Nephron (organoid): Measurements from ENCODE around the gene HOXC9.

ENCODE experiments used
- H3K27ac Mint-ChIP-seq, 3 experiments: 2 replicates each; pipeline ENCODE4 v1.8.0; 2020; ENCODE audit warnings: mixed read lengths in 3 of 3, mild to moderate bottlenecking in 2 of 3, moderate library complexity in 1 of 3
- H3K27me3 Mint-ChIP-seq: 2 replicates; pipeline ENCODE4 v1.8.0; 2021; ENCODE audit warnings: low read depth, mild to moderate bottlenecking, moderate library complexity, mixed read lengths
- H3K36me3 Mint-ChIP-seq: 2 replicates; pipeline ENCODE4 v1.8.0; 2020; ENCODE audit warnings: low read depth, mixed read lengths
- H3K4me1 Mint-ChIP-seq: 2 replicates; pipeline ENCODE4 v1.8.0; 2020; ENCODE audit warnings: mixed read lengths
- H3K4me3 Mint-ChIP-seq, 3 experiments: 2 replicates each; pipeline ENCODE4 v1.8.0; 2020; ENCODE audit warnings: mild to moderate bottlenecking in 3 of 3, mixed read lengths in 3 of 3, moderate library complexity in 2 of 3
- H3K9me3 Mint-ChIP-seq: 2 replicates; pipeline ENCODE4 v1.8.0; 2020; ENCODE audit warnings: mixed read lengths
- TF ChIP-seq, protein P1 (sequence below), 3 experiments: fragments of 200-600 bp; sonication (generic); IDR thresholded peaks; one replicate each; pipeline ENCODE4 v1.5.0; 2021; ENCODE audit warnings: antibody characterized with exemption in 3 of 3; ENCODE audit not compliant: unreplicated experiment in 3 of 3

The HOXC9 gene

GRCh38 chr12:54012631-54013409 is 12.9 kb downstream of the HOXC9 start:
- Mint-ChIP-seq H3K4me1 (peaks cover 72% of the 10 kb centered on the region), H3K27ac (peak overlapping the region; percentile 93 to 97 (median 95)), H3K27me3 (peaks cover 43% of the 10 kb centered on the region), H3K9me3 (no peaks in the 10 kb centered on the region), H3K4me3 (peak overlapping the region; percentile 67 to 97 (median 75)), H3K36me3 (no peaks in the 10 kb centered on the region)
- TF ChIP-seq, protein P1, sequence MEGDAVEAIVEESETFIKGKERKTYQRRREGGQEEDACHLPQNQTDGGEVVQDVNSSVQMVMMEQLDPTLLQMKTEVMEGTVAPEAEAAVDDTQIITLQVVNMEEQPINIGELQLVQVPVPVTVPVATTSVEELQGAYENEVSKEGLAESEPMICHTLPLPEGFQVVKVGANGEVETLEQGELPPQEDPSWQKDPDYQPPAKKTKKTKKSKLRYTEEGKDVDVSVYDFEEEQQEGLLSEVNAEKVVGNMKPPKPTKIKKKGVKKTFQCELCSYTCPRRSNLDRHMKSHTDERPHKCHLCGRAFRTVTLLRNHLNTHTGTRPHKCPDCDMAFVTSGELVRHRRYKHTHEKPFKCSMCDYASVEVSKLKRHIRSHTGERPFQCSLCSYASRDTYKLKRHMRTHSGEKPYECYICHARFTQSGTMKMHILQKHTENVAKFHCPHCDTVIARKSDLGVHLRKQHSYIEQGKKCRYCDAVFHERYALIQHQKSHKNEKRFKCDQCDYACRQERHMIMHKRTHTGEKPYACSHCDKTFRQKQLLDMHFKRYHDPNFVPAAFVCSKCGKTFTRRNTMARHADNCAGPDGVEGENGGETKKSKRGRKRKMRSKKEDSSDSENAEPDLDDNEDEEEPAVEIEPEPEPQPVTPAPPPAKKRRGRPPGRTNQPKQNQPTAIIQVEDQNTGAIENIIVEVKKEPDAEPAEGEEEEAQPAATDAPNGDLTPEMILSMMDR (IDR thresholded peaks at IDR 0.05; ENCODE audit: unreplicated experiment in 3 of 3): no peak

- Mint-ChIP-seq H3K27ac (peak overlapping the region; percentile 93 to 97 (median 95)), H3K9me3 (no peaks in the 10 kb centered on the region), H3K4me1 (peaks cover 66% of the 10 kb centered on the region), H3K36me3 (no peaks in the 10 kb centered on the region), H3K4me3 (peak overlapping the region; percentile 85 to 90 (median 89)), H3K27me3 (peaks cover 34% of the 10 kb centered on the region)
- TF ChIP-seq, protein P1 (IDR thresholded peaks at IDR 0.05; ENCODE audit: unreplicated experiment in 3 of 3): no peak
These were observed 14.5 kb downstream of the HOXC9 start for GRCh38 chr12:54014377-54015017.

DNA sequence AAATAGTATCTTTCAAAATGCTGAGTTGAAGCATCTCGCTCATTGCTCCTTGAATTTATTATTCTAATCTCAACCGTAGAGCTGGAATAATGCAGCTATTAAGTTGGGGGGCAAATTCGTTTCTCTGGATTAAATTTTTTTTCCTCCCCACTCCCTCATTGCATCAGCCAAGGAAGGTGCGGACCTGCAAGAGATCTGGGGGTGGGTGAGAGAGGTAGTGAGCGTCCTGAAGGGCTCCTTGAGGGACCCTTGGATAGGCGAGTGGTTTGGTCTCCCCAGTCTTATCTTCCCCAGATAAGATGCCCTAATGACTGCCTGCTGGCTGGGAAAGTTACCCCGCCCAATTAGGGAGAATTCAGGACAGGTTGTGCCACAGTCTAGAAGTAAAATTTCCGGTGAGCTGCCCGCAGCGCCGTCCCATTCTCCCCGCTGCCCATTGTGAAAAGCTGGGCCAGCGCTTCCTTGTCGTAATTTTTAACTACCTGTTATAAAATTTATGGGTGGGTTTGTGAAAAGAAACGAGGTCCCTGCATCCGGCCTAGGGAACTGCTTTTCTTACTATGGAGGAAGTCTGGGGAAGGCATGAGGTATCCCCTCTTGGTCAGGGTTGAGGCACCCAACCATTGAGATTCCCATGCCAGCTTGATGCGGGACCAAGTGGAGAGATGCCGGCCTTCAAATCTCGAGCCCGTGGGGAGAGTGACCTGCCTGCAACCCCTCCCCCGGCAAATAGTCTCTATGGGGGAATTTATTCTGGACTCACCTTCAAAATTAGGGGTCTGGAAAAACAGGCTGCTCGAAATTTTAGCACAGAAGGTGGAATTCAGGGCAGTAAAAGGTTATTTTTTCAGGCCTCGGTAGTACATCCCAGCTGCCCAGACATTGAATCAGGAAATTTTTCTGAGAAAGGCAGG is 15.3 kb downstream of the HOXC9 start:
- peaks cover 64% of the 10 kb centered on the region for H3K4me1 Mint-ChIP-seq

DNA sequence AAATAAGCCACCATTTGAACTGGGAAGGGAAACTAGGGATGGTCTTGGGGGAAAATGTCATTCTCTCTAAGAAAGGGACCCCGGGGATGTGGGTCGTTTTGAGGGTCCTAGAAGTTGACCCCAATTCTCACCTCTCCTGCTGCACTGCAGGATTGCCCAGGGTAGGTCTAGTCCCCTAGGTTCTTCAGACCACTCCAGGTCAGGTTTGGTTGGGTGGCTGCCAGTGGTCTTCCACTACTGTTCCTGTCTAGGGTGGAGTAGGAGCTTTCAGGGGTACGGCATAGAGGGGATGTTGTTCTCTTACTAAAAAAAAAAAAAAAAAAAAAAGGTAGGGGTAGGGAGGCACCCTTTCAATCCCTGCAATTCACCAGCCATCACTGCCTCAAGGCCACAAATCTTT is 16.1 kb downstream of the HOXC9 start:
- H3K4me3 Mint-ChIP-seq: peak overlapping the region; percentile 85 to 90 (median 89)
- H3K27ac Mint-ChIP-seq: peak overlapping the region; percentile 93 to 97 (median 95)
- peaks cover 25% of the 10 kb centered on the region for H3K27me3 Mint-ChIP-seq
- H3K4me1 Mint-ChIP-seq: peaks cover 62% of the 10 kb centered on the region
- H3K9me3 Mint-ChIP-seq: no peaks in the 10 kb centered on the region
- no peaks in the 10 kb centered on the region for H3K36me3 Mint-ChIP-seq
- TF ChIP-seq, protein P1 (IDR thresholded peaks at IDR 0.05; ENCODE audit: unreplicated experiment in 3 of 3): no peak

More for the DNA sequence above, 15.3 kb downstream of the HOXC9 start:
- no peaks in the 10 kb centered on the region for H3K36me3 Mint-ChIP-seq
- H3K27ac Mint-ChIP-seq: peak overlapping the region; percentile 93 to 97 (median 95)
- no peaks in the 10 kb centered on the region for H3K9me3 Mint-ChIP-seq
- peaks cover 29% of the 10 kb centered on the region for H3K27me3 Mint-ChIP-seq
- TF ChIP-seq, protein P1 (IDR thresholded peaks at IDR 0.05; ENCODE audit: unreplicated experiment in 3 of 3): no peak
- peak overlapping the region; percentile 85 to 90 (median 89) for H3K4me3 Mint-ChIP-seq

DNA sequence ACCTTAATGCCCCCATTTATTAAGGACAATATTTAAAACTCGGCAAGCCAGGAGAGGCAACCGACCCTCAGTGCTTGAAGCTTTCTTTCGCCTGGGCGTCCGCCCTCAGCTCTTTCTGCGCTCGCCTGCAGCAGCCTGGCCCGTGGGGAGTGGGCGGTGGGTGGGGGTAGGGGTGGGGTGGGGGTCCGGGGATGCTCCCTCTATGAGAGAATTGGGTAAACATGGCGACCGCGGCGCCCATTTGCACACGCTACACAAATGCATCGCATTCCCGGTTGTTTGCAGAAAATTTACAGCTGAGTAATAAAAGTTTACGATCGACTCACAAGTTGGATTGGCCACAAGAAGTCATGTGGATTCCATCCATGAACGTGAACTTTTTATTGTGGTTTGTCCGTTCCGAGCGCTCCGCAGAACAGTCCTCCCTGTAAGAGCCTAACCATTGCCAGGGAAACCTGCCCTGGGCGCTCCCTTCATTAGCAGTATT is 16.6 kb downstream of the HOXC9 start:
- Mint-ChIP-seq H3K4me1 (peaks cover 62% of the 10 kb centered on the region), H3K4me3 (peak overlapping the region; percentile 85 to 90 (median 89)), H3K9me3 (no peaks in the 10 kb centered on the region), H3K36me3 (peaks cover 2% of the 10 kb centered on the region), H3K27ac (peak overlapping the region; percentile 93 to 97 (median 95)), H3K27me3 (peaks cover 23% of the 10 kb centered on the region)
- TF ChIP-seq, protein P1 (IDR thresholded peaks at IDR 0.05; ENCODE audit: unreplicated experiment in 3 of 3): no peak
